ENCODE measurements around the gene PDSS1. TPM values are rescaled to one million over a fixed set of nuclear protein-coding genes. Genes with fewer than 3 reads are reported as not detected.
"Not testable (repeated sequence)": the region's sequence is repeated elsewhere in the genome, so short reads cannot be mapped to it uniquely, and the experiment has no call there.

Gene PDSS1, protein sequence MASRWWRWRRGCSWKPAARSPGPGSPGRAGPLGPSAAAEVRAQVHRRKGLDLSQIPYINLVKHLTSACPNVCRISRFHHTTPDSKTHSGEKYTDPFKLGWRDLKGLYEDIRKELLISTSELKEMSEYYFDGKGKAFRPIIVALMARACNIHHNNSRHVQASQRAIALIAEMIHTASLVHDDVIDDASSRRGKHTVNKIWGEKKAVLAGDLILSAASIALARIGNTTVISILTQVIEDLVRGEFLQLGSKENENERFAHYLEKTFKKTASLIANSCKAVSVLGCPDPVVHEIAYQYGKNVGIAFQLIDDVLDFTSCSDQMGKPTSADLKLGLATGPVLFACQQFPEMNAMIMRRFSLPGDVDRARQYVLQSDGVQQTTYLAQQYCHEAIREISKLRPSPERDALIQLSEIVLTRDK
- 10 to 100 TPM; 31.8 to 33.4 TPM for total RNA-seq

DNA sequence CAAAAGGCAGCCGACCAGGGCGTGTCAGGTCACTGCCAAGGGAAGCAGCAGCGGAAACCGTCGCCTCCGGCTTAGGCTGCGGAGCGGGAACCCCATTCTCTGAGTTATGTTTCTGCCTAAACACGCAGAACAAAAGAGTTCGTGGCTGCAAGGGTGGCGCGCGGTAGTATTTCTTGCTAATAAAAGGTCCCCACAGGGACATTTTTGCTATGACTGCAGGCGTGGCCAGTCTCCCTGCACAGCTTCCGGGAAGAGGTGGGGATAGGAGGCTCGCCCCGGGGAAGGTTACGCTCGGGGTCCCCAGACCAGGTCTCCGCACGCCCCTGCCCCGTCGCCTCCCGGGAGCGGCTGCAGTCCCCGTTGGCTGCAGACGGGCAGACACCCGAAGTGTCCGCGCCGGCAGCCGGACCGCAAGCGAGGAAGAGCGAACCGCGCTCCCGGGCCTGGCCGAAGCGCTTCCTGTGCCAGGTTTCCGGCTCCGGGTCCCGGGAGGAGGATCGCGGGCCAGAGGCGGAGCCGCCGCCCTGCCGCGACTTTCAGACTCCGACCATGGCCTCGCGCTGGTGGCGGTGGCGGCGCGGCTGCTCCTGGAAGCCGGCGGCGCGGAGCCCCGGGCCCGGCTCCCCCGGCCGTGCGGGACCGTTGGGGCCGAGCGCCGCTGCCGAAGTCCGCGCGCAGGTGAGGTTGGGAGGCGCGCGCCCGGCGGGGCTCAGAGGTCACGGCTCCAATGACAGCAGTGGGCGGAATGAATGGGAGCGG lies at the start of gene PDSS1:
PDSS1 (plus strand) TSS at position 539 of the 759 bp plus-strand sequence; CDS start at position 550, 11 bp downstream.
- ChIA-PET CTCF (interaction anchor here (1.3 kb wide), 1 partner anchor 184 kb away, joined by 3 read pairs; no protein-coding TSS in a partner anchor), POLR2A (interaction anchor here (0.6 to 1.2 kb wide), 2 partner anchors 19 to 456 kb away, joined by 3 read pairs; partner anchors contain the start of gene YME1L1)

- CTCF ChIA-PET, POLR2A ChIA-PET: not testable (repeated sequence)
Observed at GRCh38 chr10:26648245-26648636, 49.3 kb upstream of the PDSS1 start.

- CTCF ChIA-PET = no interaction called here
- POLR2A ChIA-PET = no interaction called here
Observed at GRCh38 chr10:26650406-26650805, 47.1 kb upstream of the PDSS1 start.

DNA sequence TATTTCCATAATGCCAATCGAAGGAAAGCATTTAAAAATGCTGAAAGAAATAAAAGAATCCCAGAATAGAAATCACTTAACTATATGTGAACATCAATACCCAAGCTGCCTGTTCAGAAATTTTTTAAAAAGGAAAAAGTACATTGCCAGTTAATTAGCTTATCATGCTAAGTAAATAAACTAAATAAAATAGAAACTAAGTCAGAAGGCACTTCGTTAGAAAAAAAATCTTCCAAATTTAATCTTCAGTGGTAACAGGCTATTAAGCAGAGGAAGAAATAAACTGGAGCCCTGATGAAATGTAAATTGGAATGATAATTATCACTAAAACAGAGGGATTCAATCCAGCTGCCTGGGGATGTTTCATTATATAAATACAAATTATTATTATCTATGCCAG lies 46.0 kb upstream of the PDSS1 start:
- POLR2A ChIA-PET, CTCF ChIA-PET: not testable (repeated sequence)

- CTCF ChIA-PET = interaction anchor here (0.7 kb wide), 2 partner anchors 31 to 48 kb away, joined by 4 to 6 read pairs; no protein-coding TSS in a partner anchor
- POLR2A ChIA-PET = no interaction called here
Observed at GRCh38 chr10:26653004-26653403, 44.5 kb upstream of the PDSS1 start.

GRCh38 chr10:26655746-26656145 lies 41.8 kb upstream of the PDSS1 start:
- CTCF ChIA-PET = no interaction called here
- POLR2A ChIA-PET = no interaction called here

GRCh38 chr10:26662864-26663263 lies 34.6 kb upstream of the PDSS1 start:
- ChIA-PET POLR2A (no interaction called here), CTCF (no interaction called here)

DNA sequence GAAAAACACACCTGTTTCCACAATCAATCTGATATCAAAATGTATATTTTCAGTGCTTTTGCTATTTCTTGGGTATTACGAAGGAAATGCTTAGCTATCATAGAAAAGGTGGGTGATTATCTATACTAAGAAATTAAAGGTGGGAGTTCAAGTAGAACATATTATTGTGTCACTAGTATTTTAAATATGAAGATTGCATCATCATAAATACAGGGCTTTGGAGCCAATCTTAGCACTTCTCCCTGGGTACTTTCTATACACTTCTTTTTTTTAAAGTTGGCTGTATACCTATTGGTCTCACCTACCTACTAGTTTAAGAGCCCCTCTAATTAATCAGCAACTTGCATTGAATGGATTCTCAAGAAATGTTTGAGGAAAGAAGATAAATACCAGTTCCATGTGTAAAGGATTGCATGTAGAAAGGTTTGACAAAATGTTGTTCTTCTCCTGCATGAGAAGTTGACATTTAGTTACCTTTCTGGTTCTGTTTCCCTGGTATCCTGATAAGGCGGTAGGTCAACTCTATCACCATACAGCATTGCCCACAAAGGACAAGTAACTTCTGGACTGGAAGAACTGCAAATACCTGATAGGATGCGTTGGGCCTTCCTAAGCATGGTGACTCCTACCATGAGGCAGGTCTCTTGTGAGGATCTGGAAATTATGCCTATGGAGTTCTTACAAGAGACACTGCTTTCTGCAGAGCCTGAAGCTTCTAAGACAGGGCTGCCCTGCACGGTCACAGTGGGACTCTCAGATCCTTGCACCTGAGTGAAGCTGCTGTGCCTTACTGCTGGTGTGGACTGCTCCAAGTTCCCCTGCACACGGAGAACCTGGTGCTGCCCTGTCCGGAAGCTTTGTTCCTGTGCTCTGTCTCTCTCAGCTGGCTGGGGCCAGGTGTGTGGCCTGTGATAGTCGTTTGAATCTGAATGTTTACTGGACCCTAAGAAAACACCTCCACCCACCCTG lies 32.1 kb upstream of the PDSS1 start:
- ChIA-PET POLR2A (no interaction called here), CTCF (no interaction called here)

- POLR2A ChIA-PET = no interaction called here
Observed at GRCh38 chr10:26675873-26676257, 21.6 kb upstream of the PDSS1 start.

GRCh38 chr10:26679588-26679987 lies 17.9 kb upstream of the PDSS1 start:
- ChIA-PET CTCF (no interaction called here), POLR2A (interaction anchor here (0.6 kb wide), 1 partner anchor 11 kb away, joined by 4 read pairs; no protein-coding TSS in a partner anchor)

More at GRCh38 chr10:26675873-26676257, 21.6 kb upstream of the PDSS1 start:
- CTCF ChIA-PET = no interaction called here

- ChIA-PET POLR2A (no interaction called here), CTCF (no interaction called here)
Observed at GRCh38 chr10:26681076-26681475, 16.4 kb upstream of the PDSS1 start.

GRCh38 chr10:26681971-26682370 lies 15.5 kb upstream of the PDSS1 start:
- POLR2A ChIA-PET, CTCF ChIA-PET: not testable (repeated sequence)

- ChIA-PET POLR2A (no interaction called here), CTCF (no interaction called here)
Observed at GRCh38 chr10:26682931-26683330, 14.6 kb upstream of the PDSS1 start.

- CTCF ChIA-PET, POLR2A ChIA-PET: not testable (repeated sequence)
Observed at GRCh38 chr10:26684667-26685264, 12.7 kb upstream of the PDSS1 start.

- POLR2A ChIA-PET = no interaction called here
Observed at GRCh38 chr10:26685441-26685840, 12.1 kb upstream of the PDSS1 start.

DNA sequence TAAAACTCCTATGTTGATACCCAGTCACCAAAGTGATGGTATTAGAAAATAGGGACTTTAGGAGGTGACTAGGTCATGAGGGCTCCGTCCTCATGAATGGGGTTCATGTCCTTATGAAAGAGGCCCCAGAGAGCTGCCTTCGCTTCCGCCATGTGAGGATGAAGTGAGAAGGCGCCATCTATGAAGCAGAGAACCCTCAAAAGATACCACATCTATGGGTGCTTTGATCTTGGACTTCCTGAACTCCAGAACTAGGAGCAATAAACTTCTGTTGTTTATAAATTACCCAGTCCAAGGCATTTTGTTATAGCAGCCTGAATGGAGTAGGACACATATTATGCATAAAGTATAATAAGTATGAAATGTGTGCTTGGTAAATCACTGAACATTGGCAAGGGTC lies 8.1 kb upstream of the PDSS1 start:
- CTCF ChIA-PET = no interaction called here
- POLR2A ChIA-PET = no interaction called here

More at GRCh38 chr10:26685441-26685840, 12.1 kb upstream of the PDSS1 start:
- CTCF ChIA-PET = no interaction called here

DNA sequence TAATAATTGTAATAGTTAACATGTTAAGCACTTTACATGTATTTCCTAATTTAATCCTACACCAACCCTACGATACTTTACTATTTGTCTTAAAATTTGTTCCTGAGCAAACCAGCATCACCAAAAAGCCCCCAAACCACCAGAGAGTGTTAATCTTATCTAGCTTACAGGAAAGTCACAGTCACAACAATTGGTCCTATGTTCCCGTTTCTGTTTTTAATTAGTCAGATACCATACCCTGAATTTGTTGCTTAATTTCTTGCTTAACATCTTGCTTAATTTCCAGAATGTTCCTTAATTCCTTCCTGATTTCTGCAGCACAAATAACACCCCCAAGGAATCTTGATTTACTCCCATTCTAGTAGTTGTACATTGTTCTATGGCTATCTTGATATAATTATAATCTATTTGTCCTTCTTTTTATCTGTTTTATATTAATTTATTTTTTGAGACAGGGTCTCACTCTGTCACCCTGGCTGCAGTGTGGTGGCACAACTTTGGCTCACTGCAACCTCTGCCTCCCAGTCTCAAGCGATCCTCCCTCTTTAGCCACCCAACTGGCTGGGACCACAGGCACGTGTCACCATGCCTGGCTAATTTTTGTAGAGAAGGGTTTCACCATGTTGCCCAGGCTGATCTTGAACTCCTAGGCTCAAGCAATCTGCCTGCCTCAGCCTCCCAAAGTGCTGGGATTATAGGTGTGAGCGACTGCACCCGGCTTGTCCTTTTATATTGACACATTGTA lies 6.6 kb upstream of the PDSS1 start:
- POLR2A ChIA-PET = no interaction called here
- CTCF ChIA-PET = no interaction called here

DNA sequence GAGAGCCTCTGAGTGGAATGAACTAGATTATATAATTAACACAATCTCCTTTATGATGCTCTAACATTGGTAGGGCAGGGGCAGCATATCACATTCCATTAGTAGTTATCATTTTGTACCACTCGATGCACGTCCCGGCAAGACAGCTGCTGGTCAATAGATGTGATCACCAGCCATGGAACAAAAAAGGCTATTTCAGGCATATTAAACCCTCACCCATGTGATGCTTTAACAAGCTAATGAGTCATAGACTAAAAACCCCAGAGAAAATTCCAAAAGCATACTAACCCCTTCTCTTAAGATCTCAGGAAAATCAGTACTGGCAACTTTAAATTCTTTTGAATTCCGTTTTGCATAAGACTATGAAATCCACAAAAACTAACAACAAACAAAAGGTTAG lies 3.0 kb upstream of the PDSS1 start:
- POLR2A ChIA-PET, CTCF ChIA-PET: not testable (repeated sequence)

GRCh38 chr10:26696786-26697162 lies 727 bp upstream of the PDSS1 start:
- POLR2A ChIA-PET = interaction anchor here (0.6 to 1.2 kb wide), 2 partner anchors 19 to 457 kb away, joined by 3 read pairs; partner anchors contain the start of gene YME1L1
- CTCF ChIA-PET = no interaction called here

Data from activated CD8-positive, alpha-beta memory T cell treated with anti-CD3 and anti-CD28 coated beads for 36 hours (primary cell).